NCI-H2107 treated with DMSO at 0.1 percent for 48 hours (cell line): ENCODE measurements around the gene AVPR1B.

Experiments
- DNase-seq: peaks from one replicate; lab custom pipeline; 2025; ENCODE audit not compliant: unreplicated experiment; lab: John Stamatoyannopoulos, UW

Gene AVPR1B

DNA sequence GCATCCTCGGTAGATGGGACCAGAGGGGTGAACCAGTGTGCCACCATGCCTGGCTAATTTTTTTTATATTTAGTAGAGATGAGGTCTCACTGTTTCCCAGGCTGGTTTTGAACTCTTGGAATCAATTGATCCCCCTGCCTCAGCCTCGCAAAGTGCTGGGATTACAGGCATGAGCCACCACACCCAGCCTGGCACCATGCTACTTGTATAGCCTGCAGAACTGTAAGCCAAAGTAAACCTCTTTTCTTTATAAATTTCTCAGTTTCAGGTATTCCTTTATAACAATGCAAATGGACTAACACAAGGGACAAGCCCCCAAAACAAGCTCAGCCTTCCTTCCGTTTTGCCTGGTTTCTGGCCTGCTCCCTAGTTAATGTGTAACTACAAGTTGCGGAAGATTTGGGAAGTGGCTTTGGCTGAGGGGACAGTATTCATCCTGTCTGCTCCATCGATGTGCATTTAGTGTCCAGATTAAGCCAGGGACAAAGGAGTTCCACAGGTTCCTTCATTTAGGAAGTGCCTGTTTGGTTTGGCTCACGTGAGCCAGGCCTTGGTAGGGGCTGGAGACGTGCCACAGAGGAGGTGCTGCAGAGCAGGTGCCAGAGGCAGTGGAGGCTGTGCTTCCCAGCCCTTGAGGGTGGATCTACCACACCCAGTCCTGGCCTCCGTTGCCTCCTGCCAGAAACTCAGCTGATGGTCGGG lies 4.4 kb downstream of the AVPR1B start:
- DNase-seq = no peak

DNA sequence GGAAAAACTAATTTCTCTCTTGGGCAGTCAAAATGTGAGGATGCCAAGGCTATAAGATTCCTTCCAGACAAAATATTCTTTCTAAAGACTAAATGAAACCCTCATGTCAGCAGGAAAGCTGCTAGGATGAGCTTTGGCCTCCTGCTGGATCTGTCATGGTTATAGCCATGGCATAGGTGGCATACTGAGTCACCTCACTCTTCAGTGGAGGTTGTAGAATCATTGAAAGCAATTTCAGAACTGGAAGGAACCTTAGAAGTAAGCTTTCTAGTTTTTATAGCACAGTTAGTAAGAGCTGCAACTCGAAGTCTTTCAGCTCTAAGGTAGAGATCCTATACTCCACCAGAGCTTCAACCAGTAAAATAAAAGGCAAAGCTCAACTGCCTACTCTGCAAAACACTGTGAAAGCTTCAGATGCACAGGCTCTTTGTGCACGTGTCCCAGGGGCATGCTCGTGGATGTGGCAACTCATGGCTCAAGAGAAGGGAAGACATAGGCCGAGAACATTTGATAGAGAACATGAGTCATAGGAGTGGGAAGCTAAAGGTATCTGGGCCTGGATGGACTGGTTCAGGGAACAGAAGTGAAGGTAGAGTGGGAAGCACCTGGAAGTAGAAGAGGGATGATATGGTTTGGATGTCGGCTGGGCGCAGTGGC lies 5.8 kb downstream of the AVPR1B start:
- no peak for DNase-seq

DNA sequence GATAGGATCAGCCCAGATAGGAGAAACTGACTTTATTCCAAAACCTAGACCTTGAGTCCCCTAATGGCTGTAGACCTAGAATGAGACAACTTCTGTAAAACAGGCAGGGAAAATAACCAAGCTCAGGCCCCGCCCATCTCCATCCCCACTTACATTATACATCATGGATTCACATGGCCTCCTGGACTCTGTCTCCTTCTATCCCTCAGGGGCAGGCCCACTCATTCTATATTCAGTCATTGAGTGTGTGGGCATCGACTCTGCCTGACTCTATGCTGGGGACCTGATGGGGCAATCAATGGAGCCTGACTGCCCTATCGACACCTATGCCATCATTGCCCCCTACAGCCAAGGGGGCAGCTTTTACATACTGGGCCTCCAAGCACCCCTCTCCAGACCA lies 6.4 kb downstream of the AVPR1B start:
- no peak for DNase-seq

DNA sequence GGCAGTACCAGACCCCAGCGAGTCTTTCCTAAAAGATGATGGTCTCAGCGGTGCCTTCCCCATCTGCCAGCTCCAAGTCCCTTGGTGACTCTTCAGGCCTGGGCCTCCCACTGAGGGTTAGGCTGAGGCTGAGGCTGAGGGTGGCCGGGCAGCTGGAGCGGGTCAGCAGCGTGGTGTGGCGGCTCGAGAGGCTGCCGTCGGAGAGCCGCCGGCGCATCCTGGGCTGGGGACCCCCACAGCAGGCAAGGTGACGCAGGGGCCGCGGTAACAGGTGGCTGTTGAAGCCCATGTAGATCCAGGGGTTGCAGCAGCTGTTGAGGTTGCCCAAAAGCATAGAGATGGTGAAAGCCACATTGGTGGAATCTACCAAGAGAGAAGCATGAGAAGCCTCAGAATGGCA lies 7.0 kb downstream of the AVPR1B start:
- DNase-seq = no peak

DNA sequence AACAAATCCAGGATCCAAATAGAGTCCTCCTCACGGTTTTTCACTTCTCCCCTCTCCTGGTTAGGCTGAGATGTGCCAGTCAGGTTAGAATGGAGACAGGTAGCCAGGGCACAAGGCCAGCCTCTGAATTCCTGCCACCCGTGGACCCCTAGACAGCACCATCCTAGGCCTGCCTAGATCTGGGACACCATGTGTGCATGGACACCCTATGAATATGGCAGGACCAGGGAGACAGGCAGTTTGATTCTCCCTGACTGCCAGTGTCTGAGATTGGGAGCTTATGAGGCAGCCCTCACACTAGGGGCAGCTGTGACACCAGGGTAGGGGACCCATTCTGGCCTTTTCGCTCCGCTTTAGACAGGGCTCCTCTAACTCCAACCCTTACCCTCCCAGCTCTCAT lies 7.5 kb downstream of the AVPR1B start:
- DNase-seq = no peak

DNA sequence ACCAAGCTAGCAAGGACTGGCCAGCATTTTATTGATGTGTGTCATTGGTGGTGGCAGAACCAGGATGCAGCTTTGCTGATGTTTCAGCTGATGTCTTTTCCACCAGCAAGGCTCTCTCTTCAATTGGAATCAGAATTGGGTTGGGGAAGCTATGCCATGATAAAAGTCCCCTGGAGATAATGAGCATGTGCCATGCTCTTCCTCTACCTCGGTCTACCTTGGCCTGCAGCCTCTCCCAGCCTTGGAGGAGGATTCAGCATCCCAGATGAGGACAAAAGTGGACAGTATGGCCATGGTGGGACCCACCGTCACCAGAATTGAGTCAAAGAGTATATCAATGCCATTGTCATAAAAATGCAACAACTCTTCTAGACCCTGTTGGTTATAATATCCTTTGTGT lies 8.6 kb downstream of the AVPR1B start:
- DNase-seq = no peak

DNA sequence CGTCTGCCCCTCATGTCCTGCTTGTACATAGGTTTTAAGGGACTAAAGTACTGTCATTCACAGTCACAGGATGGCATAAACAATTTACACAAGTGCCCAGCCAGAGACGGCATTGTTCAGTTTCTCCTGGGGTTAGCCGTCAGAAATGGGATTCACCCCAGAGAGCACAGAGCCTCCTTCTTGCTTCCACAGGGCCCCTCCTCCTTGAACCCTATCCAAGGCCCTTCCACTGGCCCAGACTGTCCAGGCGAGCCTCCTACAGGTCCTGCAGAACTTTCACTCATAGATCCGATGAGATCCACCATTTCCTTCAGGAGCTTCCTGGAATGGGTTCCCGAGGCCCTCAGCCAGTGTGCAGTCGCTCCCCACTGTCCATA lies 10.0 kb downstream of the AVPR1B start:
- no peak for DNase-seq

DNA sequence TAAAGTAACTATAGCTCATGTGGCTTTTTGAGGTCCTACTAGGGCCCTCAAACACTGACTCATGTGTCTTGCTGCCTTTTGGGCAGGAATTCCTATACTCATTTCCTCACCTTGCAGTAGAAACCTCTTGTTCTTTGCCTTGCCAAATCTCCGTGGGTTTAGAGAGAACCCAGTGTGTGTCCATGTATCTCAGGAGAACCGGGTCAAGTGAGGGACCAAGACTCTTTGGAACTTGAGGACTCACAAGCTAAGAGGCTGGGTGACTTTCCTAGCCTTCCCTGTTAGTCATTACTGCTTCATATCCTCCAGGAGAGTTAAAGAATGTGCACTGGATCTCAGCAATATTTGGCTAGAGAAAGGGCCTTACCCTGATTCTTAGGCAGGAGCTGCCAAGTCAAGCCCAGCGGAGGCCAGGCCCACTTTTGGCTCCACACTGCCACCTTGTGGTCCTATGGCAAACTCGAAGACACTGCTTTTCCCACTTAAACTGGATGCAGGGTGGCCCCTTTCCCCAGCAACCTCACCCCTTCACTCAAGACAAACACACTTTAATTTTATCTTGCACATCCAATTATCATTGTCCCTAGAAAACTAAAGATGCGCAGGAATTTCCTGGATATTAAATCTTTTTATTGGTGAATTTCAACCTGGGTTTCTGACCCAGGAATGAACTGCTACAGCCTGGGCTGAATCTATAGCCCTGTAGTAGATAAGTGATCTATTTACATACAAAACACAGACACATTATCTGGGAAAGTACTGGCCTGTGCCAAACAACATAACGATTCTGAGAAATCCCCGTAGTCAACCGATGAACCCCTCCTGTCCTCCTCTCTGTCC lies 10.6 kb downstream of the AVPR1B start:
- DNase-seq = peak; percentile 71

DNA sequence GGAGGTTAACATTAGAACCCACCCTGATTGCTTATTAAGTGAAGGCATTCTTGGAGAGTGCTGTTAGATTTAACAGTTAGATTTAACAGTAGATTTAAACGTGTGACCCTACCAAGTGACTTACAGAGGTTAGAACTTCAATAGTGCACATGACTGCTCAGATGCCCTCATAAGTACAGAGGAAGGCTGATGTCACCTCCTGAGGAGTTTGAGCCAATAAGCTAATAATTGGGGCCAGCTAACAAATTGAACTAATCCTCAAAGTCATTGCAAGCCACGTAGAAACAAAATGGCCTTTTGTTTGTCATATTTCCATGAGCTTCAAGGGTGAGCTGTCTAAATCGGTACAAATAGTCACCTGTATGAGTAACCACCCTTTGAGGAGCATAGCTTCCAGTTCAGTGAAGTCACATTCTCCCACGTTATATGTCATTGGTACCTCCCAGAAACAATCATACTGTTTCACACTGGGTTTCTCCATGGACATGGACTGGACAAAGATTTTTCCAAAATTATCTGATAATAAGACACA lies 11.7 kb downstream of the AVPR1B start:
- no peak for DNase-seq

DNA sequence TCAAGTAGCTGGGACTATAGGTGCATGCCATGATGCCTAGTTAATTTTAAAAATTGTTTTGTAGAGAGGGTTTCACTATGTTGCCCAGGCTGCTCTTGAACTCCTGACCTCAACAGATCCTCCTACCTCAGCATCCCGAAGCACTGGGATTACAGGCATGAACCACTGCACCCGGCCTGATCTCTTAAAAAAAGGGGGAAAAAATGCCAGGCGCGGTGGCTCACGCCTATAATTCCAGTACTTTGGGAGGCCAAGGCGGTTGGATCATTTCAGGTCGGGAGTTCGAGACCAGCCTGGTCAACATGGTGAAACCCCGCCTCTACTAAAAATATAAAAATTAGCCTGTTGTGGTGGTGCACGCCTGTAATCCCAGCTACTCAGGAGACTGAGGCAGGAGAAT lies 13.2 kb downstream of the AVPR1B start:
- no peak for DNase-seq

DNA sequence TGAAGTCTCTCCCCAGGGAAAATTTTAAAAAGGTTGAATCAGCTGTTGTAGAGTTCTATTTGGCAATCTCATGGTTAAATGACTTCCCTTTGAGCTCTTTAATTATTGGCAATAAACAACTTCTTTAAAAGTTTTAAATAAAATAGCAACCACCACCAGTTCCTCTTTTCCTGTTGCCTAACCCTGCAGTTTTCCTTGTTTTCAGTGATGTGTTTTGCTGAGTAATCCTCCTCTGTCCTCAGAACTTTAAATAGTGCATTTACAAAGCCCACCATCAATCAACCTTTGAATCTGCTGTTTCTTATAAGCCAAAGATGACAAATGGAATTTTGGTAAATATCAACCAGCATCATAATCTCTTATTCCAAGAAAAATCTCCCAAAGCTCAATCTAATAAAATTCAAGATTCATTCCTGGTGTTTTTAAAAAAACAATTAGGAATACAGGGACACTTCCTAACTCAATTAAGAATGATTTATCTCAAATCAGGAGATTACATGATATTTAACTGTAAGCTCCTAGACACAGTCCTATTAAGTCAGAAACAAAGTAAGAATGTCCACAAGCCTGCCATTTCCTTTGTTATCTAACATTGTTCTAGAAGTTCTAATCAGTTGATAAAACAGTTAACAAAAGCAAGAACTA lies 14.8 kb downstream of the AVPR1B start:
- no peak for DNase-seq

DNA sequence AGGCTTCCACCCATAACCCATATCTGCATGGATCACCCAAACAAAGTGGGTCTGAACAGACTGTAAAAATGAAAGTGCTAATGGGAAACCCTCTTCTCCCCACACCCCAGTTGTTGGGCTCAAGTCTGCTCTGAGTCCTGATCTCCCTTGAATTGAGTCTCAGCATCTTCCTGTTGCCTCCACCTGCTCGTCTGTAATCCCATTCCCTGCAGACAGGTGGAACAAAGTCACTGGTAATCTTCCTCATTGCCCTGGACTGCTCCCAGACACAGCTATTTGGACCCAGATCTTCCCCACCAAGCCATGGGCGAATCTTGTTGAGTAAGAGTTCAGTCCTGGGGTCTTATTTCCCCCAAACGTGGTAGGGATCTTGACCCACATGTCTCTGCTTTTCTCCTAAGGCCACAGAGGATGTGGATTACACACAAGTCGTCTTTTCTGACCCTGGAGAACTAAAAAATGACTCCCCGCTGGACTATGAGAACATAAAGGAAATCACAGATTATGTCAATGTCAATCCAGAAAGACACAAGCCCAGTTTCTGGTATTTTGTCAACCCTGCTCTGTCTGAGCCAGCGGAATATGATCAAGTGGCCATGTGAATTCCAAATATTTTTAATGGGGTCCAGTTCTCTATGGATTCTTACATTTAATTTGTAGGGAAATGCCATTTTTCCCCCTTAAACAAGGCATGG lies 15.7 kb downstream of the AVPR1B start:
- no peak for DNase-seq

DNA sequence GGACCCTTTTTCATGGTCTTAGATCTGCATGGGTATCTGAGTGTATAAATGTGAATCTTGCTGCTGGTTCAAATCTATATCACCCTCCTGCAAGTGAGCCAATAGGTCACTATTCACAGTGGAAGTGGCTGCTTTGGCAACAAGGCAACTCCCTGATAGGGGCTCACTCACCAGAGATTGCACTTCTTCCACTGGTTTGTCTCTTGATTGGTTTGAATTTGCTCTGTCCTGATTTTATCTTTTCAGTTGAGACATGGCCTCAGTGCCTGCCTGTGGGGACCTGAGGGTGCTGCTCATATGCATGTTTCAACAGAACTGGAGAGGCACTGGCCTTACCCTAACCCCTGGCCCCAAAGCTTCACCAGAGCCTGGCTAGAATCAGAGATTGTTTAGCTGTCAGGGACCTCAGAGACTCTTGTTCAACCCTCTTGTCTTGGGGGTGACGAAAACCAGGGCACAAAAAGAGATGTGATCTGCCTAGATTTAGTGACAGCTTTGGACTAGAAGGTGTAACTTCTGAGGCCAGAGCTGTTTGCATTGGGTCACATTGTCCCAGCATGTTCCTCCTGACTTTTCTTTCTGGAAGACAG lies 16.9 kb downstream of the AVPR1B start:
- DNase-seq = no peak

DNA sequence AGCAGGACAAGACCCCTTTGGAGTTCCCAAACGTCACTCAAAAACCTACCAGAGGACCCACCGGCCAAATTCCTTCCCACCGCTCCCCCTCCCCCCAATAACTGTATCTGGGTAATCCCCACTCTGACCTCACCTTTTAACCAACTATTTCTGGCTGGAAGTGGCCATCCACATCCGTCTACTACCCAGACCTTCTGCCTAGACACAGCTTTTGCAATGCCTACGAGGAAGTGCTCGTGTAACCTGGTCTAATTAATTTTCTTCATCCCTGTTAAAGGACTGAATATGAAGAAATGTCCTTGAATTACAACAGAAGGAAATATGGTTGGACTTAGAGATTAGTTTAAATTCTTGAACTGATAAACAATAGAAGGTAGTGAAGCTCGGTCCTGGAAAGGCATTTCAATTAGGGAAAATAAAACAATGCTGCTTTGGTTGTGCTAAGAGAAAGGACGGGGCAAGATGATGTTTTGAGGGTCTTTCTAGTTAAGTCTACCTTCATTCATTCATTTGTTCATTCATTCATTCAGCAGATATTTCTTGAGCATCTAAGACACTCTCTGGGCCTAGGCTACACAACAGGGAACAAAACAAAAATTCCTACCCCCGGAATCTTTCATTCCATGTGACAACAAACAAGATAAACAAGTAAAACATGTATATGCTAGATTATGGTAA lies 18.8 kb downstream of the AVPR1B start:
- DNase-seq = no peak

DNA sequence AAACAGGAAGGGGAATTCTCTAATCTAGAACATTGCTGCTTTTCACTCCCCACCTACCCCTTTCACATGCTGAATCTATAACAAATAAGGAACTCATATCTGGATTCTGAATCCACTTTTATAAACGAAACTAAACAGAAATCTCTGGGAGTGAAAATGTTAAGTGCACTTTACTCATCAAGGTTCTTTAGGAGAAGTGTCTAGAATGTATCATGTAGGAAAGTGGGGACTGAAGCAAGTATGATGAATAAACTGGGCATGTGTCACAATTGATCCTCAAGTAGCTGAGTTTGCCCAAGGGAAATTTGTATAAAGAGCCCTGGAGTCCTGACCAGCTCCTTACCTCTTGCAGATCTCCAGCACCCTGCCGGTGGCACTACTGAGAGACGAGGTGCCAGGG lies 19.8 kb downstream of the AVPR1B start:
- DNase-seq = no peak

DNA sequence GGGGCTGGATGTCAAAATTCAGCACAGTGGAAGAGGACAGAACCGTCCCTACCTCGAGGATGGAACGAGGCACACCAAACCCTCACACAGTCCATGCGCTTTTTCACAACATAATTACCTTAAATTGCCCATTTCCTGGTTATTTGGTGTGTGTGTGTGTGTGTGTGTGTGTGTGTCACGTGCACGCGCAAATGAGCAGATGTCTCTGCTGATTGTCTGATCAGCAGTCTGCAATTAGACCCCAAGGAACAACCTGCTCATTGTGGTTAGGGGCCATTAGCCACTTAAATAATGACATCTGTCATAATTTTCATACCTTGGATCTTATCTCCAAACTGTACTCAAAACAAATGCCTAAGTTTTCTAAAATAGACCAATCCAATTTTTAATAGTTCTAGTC lies 23.2 kb downstream of the AVPR1B start:
- no peak for DNase-seq

DNA sequence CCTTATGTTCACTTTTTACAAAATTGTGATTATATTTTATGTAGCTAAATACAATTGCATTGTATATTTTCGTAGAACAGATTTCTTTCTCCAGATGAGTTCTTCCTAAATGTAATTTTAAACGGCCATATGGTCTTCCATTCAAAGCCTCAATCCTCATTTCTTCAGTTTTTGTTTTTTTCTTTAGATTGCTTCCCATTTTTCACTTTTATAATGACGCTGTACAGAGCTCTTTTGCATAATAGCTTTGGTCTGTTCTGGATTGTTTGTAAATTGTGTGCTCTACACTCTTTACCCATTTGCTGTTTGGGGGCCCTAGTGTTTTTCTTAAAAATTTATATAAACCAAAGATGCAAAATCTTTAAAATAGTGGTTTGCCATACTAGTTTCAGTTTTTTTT lies 27.8 kb downstream of the AVPR1B start:
- DNase-seq = no peak

DNA sequence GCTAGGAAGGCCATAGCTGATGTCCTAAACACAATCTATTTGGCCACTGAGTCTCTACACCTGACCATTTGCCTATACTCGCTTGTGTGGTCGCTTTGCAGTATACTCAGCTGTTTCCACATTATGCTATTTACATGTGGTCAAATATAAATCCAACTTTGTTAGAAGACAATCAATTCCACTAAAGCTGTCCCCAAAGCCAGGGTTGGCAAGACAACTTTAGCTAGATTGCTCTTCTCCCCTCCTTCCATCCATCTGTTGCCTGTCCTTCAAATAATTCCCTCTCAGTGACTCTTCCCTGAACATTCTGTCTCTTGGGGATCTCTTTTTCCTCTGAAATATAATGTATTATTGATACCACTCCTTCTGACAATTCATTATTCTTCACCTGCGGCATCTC lies 30.1 kb downstream of the AVPR1B start:
- DNase-seq = no peak

DNA sequence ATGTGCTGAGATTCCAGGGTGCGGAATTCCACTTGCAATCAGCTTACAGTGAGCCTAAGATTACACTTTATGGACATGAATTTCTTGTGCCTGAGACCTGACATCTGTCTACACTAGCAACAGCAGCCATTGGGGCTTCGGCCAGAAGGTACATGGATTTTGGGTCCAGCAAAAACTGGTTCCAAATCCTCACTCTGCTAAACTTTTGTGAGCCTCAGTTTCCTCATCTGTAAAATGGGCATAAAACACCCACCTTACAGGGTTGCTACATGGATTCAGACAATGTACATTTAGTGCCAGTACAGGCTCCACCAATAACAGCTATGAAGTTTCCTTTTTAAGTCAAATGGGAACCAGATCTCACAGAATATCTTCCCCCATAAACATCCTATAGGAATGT lies 33.4 kb downstream of the AVPR1B start:
- no peak for DNase-seq
